Loucy (cell line): ENCODE results near the gene CAPN7.

Source experiments
- H2AFZ ChIP-seq: fragments of 200-600 bp; sonication (generic); 2 replicates; pipeline ENCODE4 v1.6.0; 2016; ENCODE audit warnings: antibody characterized with exemption, mild to moderate bottlenecking, low read length, moderate library complexity
- H3F3A ChIP-seq: fragments of 200-600 bp; 2 replicates; pipeline ENCODE4 v1.6.0; 2016; ENCODE audit warnings: antibody characterized with exemption, low read depth, mild to moderate bottlenecking
- H3K27me3 ChIP-seq: fragments of 200-600 bp; sonication (generic); 2 replicates; pipeline ENCODE4 v1.6.1; 2014; ENCODE audit warnings: low read length, mild to moderate bottlenecking; ENCODE audit not compliant: insufficient read depth, poor library complexity, severe bottlenecking
- H3K36me3 ChIP-seq: fragments of 200-600 bp; sonication (generic); 2 replicates; pipeline ENCODE4 v1.6.1; 2016; ENCODE audit warnings: low read length; ENCODE audit not compliant: insufficient read depth
- H3K4me1 ChIP-seq: fragments of 200-600 bp; sonication (generic); 2 replicates; pipeline ENCODE4 v1.5.1; 2014; ENCODE audit warnings: low read length, mild to moderate bottlenecking; ENCODE audit not compliant: insufficient read depth, poor library complexity, severe bottlenecking
- H3K4me2 ChIP-seq: fragments of 200-600 bp; sonication (generic); 2 replicates; pipeline ENCODE4 v1.6.0; 2014; ENCODE audit warnings: antibody characterized with exemption, low read length, low read depth, mild to moderate bottlenecking; ENCODE audit not compliant: poor library complexity, severe bottlenecking
- H3K4me3 ChIP-seq: fragments of 200-600 bp; sonication (generic); 2 replicates; pipeline ENCODE4 v1.5.1; 2014; ENCODE audit warnings: low read length, mild to moderate bottlenecking, mixed read lengths; ENCODE audit not compliant: poor library complexity, severe bottlenecking
- H3K79me2 ChIP-seq: fragments of 200-600 bp; sonication (generic); 2 replicates; pipeline ENCODE4 v1.6.1; 2014; ENCODE audit warnings: low read length; ENCODE audit not compliant: insufficient read depth
- H3K9ac ChIP-seq: fragments of 200-600 bp; sonication (generic); 2 replicates; pipeline ENCODE4 v1.6.0; 2014; ENCODE audit warnings: mild to moderate bottlenecking, low read depth, low read length, moderate library complexity; ENCODE audit not compliant: poor library complexity, severe bottlenecking
- H3K9me2 ChIP-seq: fragments of 200-600 bp; sonication (generic); replicated peaks from 2 replicates; pipeline ENCODE4 v1.6.1; 2016; ENCODE audit warnings: low read depth, low read length, mixed read lengths
- H3K9me3 ChIP-seq: fragments of 200-600 bp; sonication (generic); 2 replicates; pipeline ENCODE4 v1.6.1; 2014; ENCODE audit warnings: mild to moderate bottlenecking, antibody characterized with exemption, low read length, low read depth; ENCODE audit not compliant: insufficient read depth
- H4K20me1 ChIP-seq: fragments of 200-600 bp; sonication (generic); 2 replicates; pipeline ENCODE4 v1.6.0; 2014; ENCODE audit warnings: antibody characterized with exemption, low read length, mild to moderate bottlenecking; ENCODE audit not compliant: insufficient read depth, poor library complexity, severe bottlenecking
- CTCF ChIP-seq: fragments of 200-600 bp; sonication (generic); conservative IDR thresholded peaks from 2 replicates; pipeline ENCODE4 v1.5.1; 2014; ENCODE audit warnings: mild to moderate bottlenecking, antibody characterized with exemption, low read length
- EZH2phosphoT487 ChIP-seq: fragments of 200-600 bp; IDR thresholded peaks from 2 replicates; pipeline ENCODE4 v1.6.1; 2018; ENCODE audit warnings: antibody characterized with exemption, mild to moderate bottlenecking, moderate library complexity, borderline replicate concordance

The CAPN7 gene

GRCh38 chr3:15205934-15206661, at the start of gene CAPN7:
TSS of gene CAPN7 (plus strand) at chr3:15206246. CDS start at chr3:15206496, 250 bp downstream.
- Histone ChIP-seq H3K4me2 (peak within 1 kb of the TSS; percentile 79), H3K9me2 (no peaks in the 10 kb centered on the region), H3F3A (0 out of 2 replicates have a peak, but pooled peaks cover 3% of the 10 kb centered on the region), H3K9ac (peak within 1 kb of the TSS; percentile 82), H3K9me3 (no peaks in the 10 kb centered on the region), H3K4me1 (peaks cover 46% of the 10 kb centered on the region), H3K27me3 (no peaks in the 10 kb centered on the region), H3K79me2 (peaks cover 50% of the 10 kb centered on the region), H4K20me1 (peaks cover 38% of the 10 kb centered on the region), H2AFZ (peak within 1 kb of the TSS; percentile 93), H3K36me3 (no peaks in the 10 kb centered on the region), H3K4me3 (peak within 1 kb of the TSS; percentile 99)
- TF ChIP-seq EZH2phosphoT487 (no peak), CTCF (no peak)

GRCh38 chr3:15157441-15157840, 48.6 kb upstream of the CAPN7 start:
- Histone ChIP-seq H4K20me1 (no peaks in the 10 kb centered on the region), H3K4me3 (no peak overlapping the region), H3K9ac (no peak overlapping the region), H3K4me2 (no peak overlapping the region), H3K79me2 (no peaks in the 10 kb centered on the region), H3K9me3 (no peaks in the 10 kb centered on the region), H3F3A (no peaks in the 10 kb centered on the region), H3K36me3 (no peaks in the 10 kb centered on the region), H2AFZ (no peak overlapping the region), H3K27me3 (no peaks in the 10 kb centered on the region), H3K4me1 (peaks cover 7% of the 10 kb centered on the region), H3K9me2 (no peaks in the 10 kb centered on the region)
- TF ChIP-seq EZH2phosphoT487 (no peak), CTCF (no peak)

- no peaks in the 10 kb centered on the region for H3K9me3 ChIP-seq
- TF ChIP-seq EZH2phosphoT487 (no peak), CTCF (no peak)
- H3K4me3 ChIP-seq: no peak overlapping the region
- H3K9me2 ChIP-seq: no peaks in the 10 kb centered on the region
- no peak overlapping the region for H2AFZ ChIP-seq
- peaks cover 7% of the 10 kb centered on the region for H3K4me1 ChIP-seq
- no peak overlapping the region for H3K4me2 ChIP-seq
- H4K20me1 ChIP-seq: no peaks in the 10 kb centered on the region
- no peak overlapping the region for H3K9ac ChIP-seq
- no peaks in the 10 kb centered on the region for H3K36me3 ChIP-seq
- H3K27me3 ChIP-seq: no peaks in the 10 kb centered on the region
- no peaks in the 10 kb centered on the region for H3K79me2 ChIP-seq
- no peaks in the 10 kb centered on the region for H3F3A ChIP-seq
Observed at GRCh38 chr3:15159501-15160136, 46.4 kb upstream of the CAPN7 start.
